Hair follicular keratinocyte (primary cell): ENCODE data around the gene AKAP10. TPM values are rescaled to one million over a fixed set of nuclear protein-coding genes. Genes with fewer than 3 reads are reported as not detected.

Experiments used
- total RNA-seq: library from RNA; depleted of rRNA; stranded (reverse); fragments of >200 nt; gene quantifications from 2 replicates; pipeline ENCODE4 v1.2.3, GENCODE V29; 2015

AKAP10 gene
- 10.9 and 14.4 TPM in 2 replicates for total RNA-seq

GRCh38 chr17:19977293-19978208, at the start of gene AKAP10:
Gene AKAP10 (minus strand): TSS chr17:19977828. CDS start chr17:19977679, 149 bp downstream.

GRCh38 chr17:20009302-20010098, 31.9 kb upstream of the AKAP10 start, which contains the start of gene SPECC1:
Gene SPECC1 (plus strand): TSS chr17:20009359. CDS start chr17:20096652, 87,293 bp downstream.

GRCh38 chr17:19867329-19868078, 110.1 kb downstream of the AKAP10 start, which contains the start of gene ULK2:
Gene ULK2 (minus strand): TSS chr17:19867936. CDS start chr17:19867417, 519 bp downstream.

Other genes starting within 250 kb of the AKAP10 start
- gene ALDH3A1, start 229.5 kb downstream of the AKAP10 start, total RNA-seq = 1.6 and 1.9 TPM in 2 replicates
- gene ULK2, start 109.9 kb downstream of the AKAP10 start, total RNA-seq = 9.3 and 16.6 TPM in 2 replicates
- 47.3 and 64.3 TPM in 2 replicates for gene SPECC1, start 31.5 kb upstream of the AKAP10 start, total RNA-seq